Measurements from ENCODE around the gene ADRA2B. TPM values are rescaled to one million over a fixed set of nuclear protein-coding genes. Genes with fewer than 3 reads are reported as not detected.

ADRA2B gene
- total RNA-seq, 2 experiments from 2014 or later: 0.30 to 0.54 TPM

GRCh38 chr2:96124406-96125265, 8.3 kb upstream of the ADRA2B start:
- Mint-ChIP-seq H3K36me3 (ENCODE audit: low read depth) (peaks cover 11% of the 10 kb centered on the region), H3K27me3 (peaks cover 22% of the 10 kb centered on the region), H3K4me3 (no peak overlapping the region), H3K27ac (no peak overlapping the region), H3K9me3 (ENCODE audit: low read depth) (no peaks in the 10 kb centered on the region), H3K4me1 (no peaks in the 10 kb centered on the region)
- DNase-seq: no peak
- ATAC-seq: no peak
- ChIA-PET POLR2A (interaction anchor here (0.6 kb wide), 1 partner anchor 75 kb away, joined by 6 read pairs; no protein-coding TSS in a partner anchor), CTCF (interaction anchor here (1.4 kb wide), 1 partner anchor 132 kb away, joined by 3 read pairs; no protein-coding TSS in a partner anchor)
- intact Hi-C loops (cut with DNase I, micrococcal nuclease): no loop called here

DNA sequence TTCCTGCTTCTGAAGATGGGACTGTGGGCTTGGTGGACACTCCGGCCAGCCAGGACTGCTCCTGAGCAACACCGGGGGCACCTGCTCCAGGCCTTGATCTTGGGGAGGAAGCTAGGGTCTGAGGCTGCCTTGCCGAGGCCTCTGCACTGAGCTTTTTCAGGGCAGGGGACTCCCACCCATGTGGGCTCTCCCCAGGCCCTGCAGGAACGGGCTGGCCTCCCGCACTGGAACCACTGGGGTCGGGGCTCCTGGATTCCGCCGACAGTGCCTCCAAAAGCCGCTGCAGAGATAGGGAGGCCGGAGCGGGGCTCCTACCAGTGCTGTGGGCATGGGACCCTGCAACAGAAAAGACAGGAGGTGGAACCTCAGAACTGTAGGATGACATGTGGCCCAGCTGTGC, 7.6 kb upstream of the ADRA2B start:
- H3K4me3 Mint-ChIP-seq: no peak overlapping the region
- peaks cover 28% of the 10 kb centered on the region for H3K27me3 Mint-ChIP-seq
- ChIA-PET POLR2A (interaction anchor here (0.6 kb wide), 1 partner anchor 76 kb away, joined by 6 read pairs; no protein-coding TSS in a partner anchor), CTCF (interaction anchor here (1.4 kb wide), 1 partner anchor 131 kb away, joined by 3 read pairs; no protein-coding TSS in a partner anchor)
- intact Hi-C loops (cut with DNase I, micrococcal nuclease): no loop called here
- DNase-seq (no peak), ATAC-seq (no peak)
- peaks cover 7% of the 10 kb centered on the region for H3K36me3 Mint-ChIP-seq (ENCODE audit: low read depth)
- no peak overlapping the region for H3K27ac Mint-ChIP-seq
- H3K4me1 Mint-ChIP-seq: no peaks in the 10 kb centered on the region
- no peaks in the 10 kb centered on the region for H3K9me3 Mint-ChIP-seq (ENCODE audit: low read depth)

GRCh38 chr2:96123290-96123689, 6.9 kb upstream of the ADRA2B start:
- DNase-seq: no peak
- Mint-ChIP-seq H3K27me3 (peaks cover 30% of the 10 kb centered on the region), H3K9me3 (ENCODE audit: low read depth) (no peaks in the 10 kb centered on the region), H3K36me3 (ENCODE audit: low read depth) (peaks cover 7% of the 10 kb centered on the region), H3K27ac (no peak overlapping the region), H3K4me3 (no peak overlapping the region), H3K4me1 (no peaks in the 10 kb centered on the region)
- ATAC-seq: no peak
- intact Hi-C loops (cut with DNase I, micrococcal nuclease): no loop called here
- POLR2A ChIA-PET: no interaction called here
- CTCF ChIA-PET: interaction anchor here (1.4 kb wide), 1 partner anchor 130 kb away, joined by 3 read pairs; no protein-coding TSS in a partner anchor

DNA sequence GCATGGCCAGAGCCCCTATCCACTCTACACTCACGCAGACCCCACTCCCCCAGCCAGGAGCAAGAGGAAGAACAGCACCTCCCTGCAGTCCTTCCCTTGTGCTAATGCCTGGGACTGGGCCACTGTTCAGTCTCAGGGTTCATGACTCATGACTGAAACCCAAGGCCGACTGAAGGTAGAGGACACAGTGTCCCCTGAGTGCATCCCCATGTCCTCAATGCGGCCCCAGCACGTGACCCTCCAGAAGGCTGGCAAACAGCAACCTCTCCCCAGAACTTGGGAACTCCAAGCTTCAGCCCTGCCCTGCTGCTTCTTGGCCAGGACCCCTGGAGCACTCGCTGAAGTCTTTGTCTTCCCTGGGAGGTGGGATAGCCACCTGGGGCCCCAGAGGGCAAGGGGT, 6.0 kb upstream of the ADRA2B start:
- CTCF ChIA-PET: no interaction called here
- ATAC-seq: no peak
- H3K4me3 Mint-ChIP-seq: no peak overlapping the region

GRCh38 chr2:96121414-96121813, 5.0 kb upstream of the ADRA2B start:
- intact Hi-C loops (cut with DNase I, micrococcal nuclease): no loop called here
- POLR2A ChIA-PET: no interaction called here
- CTCF ChIA-PET: no interaction called here

More for the DNA sequence above, 6.0 kb upstream of the ADRA2B start:
- Mint-ChIP-seq H3K9me3 (ENCODE audit: low read depth) (no peaks in the 10 kb centered on the region), H3K36me3 (ENCODE audit: low read depth) (peaks cover 6% of the 10 kb centered on the region), H3K4me1 (peaks cover 7% of the 10 kb centered on the region), H3K27ac (no peak overlapping the region), H3K27me3 (peaks cover 30% of the 10 kb centered on the region)
- DNase-seq: no peak
- POLR2A ChIA-PET: no interaction called here
- intact Hi-C loops (cut with DNase I, micrococcal nuclease): no loop called here

GRCh38 chr2:96120991-96121390, 4.6 kb upstream of the ADRA2B start:
- Mint-ChIP-seq H3K9me3 (ENCODE audit: low read depth) (no peaks in the 10 kb centered on the region), H3K4me1 (peaks cover 7% of the 10 kb centered on the region), H3K36me3 (ENCODE audit: low read depth) (peaks cover 2% of the 10 kb centered on the region), H3K27ac (no peak overlapping the region), H3K27me3 (peaks cover 30% of the 10 kb centered on the region), H3K4me3 (no peak overlapping the region)
- POLR2A ChIA-PET: no interaction called here
- no peak for ATAC-seq
- DNase-seq: no peak
- intact Hi-C loops (cut with DNase I, micrococcal nuclease): no loop called here
- CTCF ChIA-PET: no interaction called here

More at GRCh38 chr2:96121414-96121813, 5.0 kb upstream of the ADRA2B start:
- Mint-ChIP-seq H3K4me3 (no peak overlapping the region), H3K9me3 (ENCODE audit: low read depth) (no peaks in the 10 kb centered on the region), H3K36me3 (ENCODE audit: low read depth) (peaks cover 4% of the 10 kb centered on the region), H3K27me3 (peaks cover 30% of the 10 kb centered on the region), H3K4me1 (peaks cover 7% of the 10 kb centered on the region), H3K27ac (no peak overlapping the region)
- no peak for DNase-seq
- ATAC-seq: no peak

DNA sequence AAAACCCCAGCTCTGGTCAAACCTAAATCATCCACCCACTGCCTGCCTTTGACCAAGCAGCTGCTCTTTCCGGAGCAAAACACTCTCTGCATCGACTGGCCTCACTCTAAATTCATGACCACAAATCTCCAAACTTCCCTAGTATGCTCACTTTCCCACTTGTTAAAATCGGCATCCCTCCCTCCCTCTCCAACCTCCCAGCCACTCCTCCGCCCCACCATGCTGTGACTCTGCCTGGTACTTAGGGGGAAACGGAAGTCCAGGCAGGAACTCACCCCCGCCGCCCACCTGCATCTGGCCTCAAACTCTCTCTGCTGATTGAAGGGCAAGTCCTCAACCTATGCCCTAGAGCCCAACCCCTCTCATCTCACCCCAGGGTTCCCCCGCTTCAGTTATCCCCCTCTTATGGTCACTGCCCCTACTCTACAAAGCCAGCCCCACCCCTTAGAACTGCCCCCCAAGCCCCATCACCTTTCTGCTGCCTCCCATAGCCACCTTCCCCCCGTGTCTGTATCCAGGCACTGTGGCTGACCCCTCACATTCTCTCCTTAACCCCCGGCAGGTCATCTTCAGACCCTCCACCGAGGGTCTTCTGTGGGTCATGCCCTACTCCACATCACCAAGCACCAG, 3.8 kb upstream of the ADRA2B start:
- intact Hi-C loops (cut with DNase I, micrococcal nuclease): no loop called here
- Mint-ChIP-seq H3K4me1 (peaks cover 10% of the 10 kb centered on the region), H3K27me3 (peaks cover 36% of the 10 kb centered on the region), H3K4me3 (no peak overlapping the region), H3K27ac (no peak overlapping the region), H3K36me3 (ENCODE audit: low read depth) (peaks cover 2% of the 10 kb centered on the region), H3K9me3 (ENCODE audit: low read depth) (no peaks in the 10 kb centered on the region)
- no peak for DNase-seq
- POLR2A ChIA-PET: no interaction called here
- CTCF ChIA-PET: no interaction called here
- no peak for ATAC-seq

- H3K36me3 Mint-ChIP-seq (ENCODE audit: low read depth): no peaks in the 10 kb centered on the region
- ChIA-PET POLR2A (no interaction called here), CTCF (interaction anchor here (1.1 to 1.6 kb wide), 4 partner anchors 45 to 97 kb away, joined by 3 to 8 read pairs (median 4); no protein-coding TSS in a partner anchor)
- intact Hi-C loops (cut with DNase I, micrococcal nuclease): loop anchor here in 1 of 2 experiments (5.0 to 10.0 kb wide), 2 partner anchors 115 to 148 kb away; partner anchors contain the start of genes CIAO1 and TMEM127
- H3K27ac Mint-ChIP-seq: no peak overlapping the region
- H3K4me1 Mint-ChIP-seq: peaks cover 10% of the 10 kb centered on the region
- H3K27me3 Mint-ChIP-seq: peaks cover 36% of the 10 kb centered on the region
- no peak overlapping the region for H3K4me3 Mint-ChIP-seq
- ATAC-seq: no peak
- no peaks in the 10 kb centered on the region for H3K9me3 Mint-ChIP-seq (ENCODE audit: low read depth)
- DNase-seq: no peak
Observed at GRCh38 chr2:96119389-96119751, 3.0 kb upstream of the ADRA2B start.

GRCh38 chr2:96118698-96119388, 2.5 kb upstream of the ADRA2B start:
- intact Hi-C loops (cut with DNase I, micrococcal nuclease): loop anchor here in 1 of 2 experiments (5.0 to 10.0 kb wide), 2 partner anchors 114 to 148 kb away; partner anchors contain the start of genes CIAO1 and TMEM127
- no peak overlapping the region for H3K27ac Mint-ChIP-seq
- ChIA-PET POLR2A (no interaction called here), CTCF (interaction anchor here (0.6 to 4.2 kb wide), 13 partner anchors 13 to 744 kb away, joined by 3 to 33 read pairs (median 4); partner anchors contain the start of genes ANKRD36C and ASTL)
- no peaks in the 10 kb centered on the region for H3K36me3 Mint-ChIP-seq (ENCODE audit: low read depth)
- peaks cover 36% of the 10 kb centered on the region for H3K27me3 Mint-ChIP-seq
- ATAC-seq: no peak
- H3K4me1 Mint-ChIP-seq: peaks cover 10% of the 10 kb centered on the region
- H3K9me3 Mint-ChIP-seq (ENCODE audit: low read depth): no peaks in the 10 kb centered on the region
- peak; percentile 4 for DNase-seq
- no peak overlapping the region for H3K4me3 Mint-ChIP-seq

- H3K27me3 Mint-ChIP-seq: peaks cover 36% of the 10 kb centered on the region
- ATAC-seq (no peak), DNase-seq (peak; percentile 34)
- ChIA-PET CTCF (interaction anchor here (0.6 to 4.2 kb wide), 24 partner anchors 10 to 665 kb away, joined by 3 to 33 read pairs (median 4); partner anchors contain the start of genes ANKRD36C and ASTL), POLR2A (interaction anchor here (0.7 kb wide), 1 partner anchor 88 kb away, joined by 3 read pairs; no protein-coding TSS in a partner anchor)
- H3K4me1 Mint-ChIP-seq: peaks cover 10% of the 10 kb centered on the region
- peak overlapping the region; percentile 55 for H3K4me3 Mint-ChIP-seq
- H3K9me3 Mint-ChIP-seq (ENCODE audit: low read depth): no peaks in the 10 kb centered on the region
- H3K36me3 Mint-ChIP-seq (ENCODE audit: low read depth): no peaks in the 10 kb centered on the region
- intact Hi-C loops (cut with DNase I, micrococcal nuclease): loop anchor here (1.0 to 10.0 kb wide), 5 partner anchors 24 to 149 kb away; partner anchors contain the start of genes CIAO1 (in 1 of the 2) and TMEM127 (in 1 of the 2)
- no peak overlapping the region for H3K27ac Mint-ChIP-seq
Observed at GRCh38 chr2:96117701-96118588, 1.6 kb upstream of the ADRA2B start.

Measured in activated CD4-positive, alpha-beta T cell treated with anti-CD3 and anti-CD28 coated beads for 36 hours (primary cell).